Keratinocyte (primary cell): ENCODE results near the gene ATRAID. TPM values are rescaled to one million over a fixed set of nuclear protein-coding genes. Genes with fewer than 3 reads are reported as not detected.

Experiments used
- DNase-seq: peaks from one replicate; pipeline ENCODE4 v3.0.0-alpha.2; 2011; ENCODE audit warnings: low read depth, missing footprints, low spot score
- FAIRE-seq: peaks from 2 replicates; lab custom pipeline; 2011; peaks lifted over from hg19 to GRCh38; lab: Jason Lieb, UNC
- H2AFZ ChIP-seq: 2 replicates; pipeline ENCODE4 v1.6.0; 2012; ENCODE audit warnings: low read length, control low read depth, inconsistent platforms; ENCODE audit not compliant: control insufficient read depth
- H3K27ac ChIP-seq: 2 replicates; pipeline ENCODE4 v1.5.1; 2011; ENCODE audit warnings: low read length; ENCODE audit not compliant: control insufficient read depth, insufficient read depth
- H3K27me3 ChIP-seq: 3 replicates; pipeline ENCODE4 v1.6.0; 2011; ENCODE audit warnings: low read length; ENCODE audit not compliant: control insufficient read depth, insufficient read depth; ENCODE audit errors: extremely low read depth
- H3K36me3 ChIP-seq, 2 experiments: 2 replicates in 1 of 2; 3 replicates in 1 of 2; pipeline ENCODE4 v1.5.1; 2011; ENCODE audit warnings: low read length in 2 of 2, mild to moderate bottlenecking in 1 of 2; ENCODE audit not compliant: control insufficient read depth in 2 of 2, insufficient read depth in 2 of 2; ENCODE audit errors: extremely low read depth in 1 of 2
- H3K4me1 ChIP-seq: 3 replicates; pipeline ENCODE4 v1.5.1; 2011; ENCODE audit warnings: low read length; ENCODE audit not compliant: control insufficient read depth, insufficient read depth; ENCODE audit errors: extremely low read depth
- H3K4me2 ChIP-seq: 3 replicates; pipeline ENCODE4 v1.6.0; 2011; ENCODE audit warnings: low read depth, low read length; ENCODE audit not compliant: control insufficient read depth, insufficient read depth; ENCODE audit errors: extremely low read depth
- H3K4me3 ChIP-seq, 3 experiments: fragments of 200-600 bp in 1 of 3; sonication (generic) in 1 of 3; 2 replicates in 2 of 3; 3 replicates in 1 of 3; pipeline ENCODE4 v1.5.1; 2011 to 2016; ENCODE audit warnings: low read length in 3 of 3, mild to moderate bottlenecking in 3 of 3, control low read depth in 2 of 3, inconsistent platforms in 1 of 3, low read depth in 1 of 3, mixed read lengths in 1 of 3, mixed run types in 1 of 3, moderate library complexity in 1 of 3; ENCODE audit not compliant: control insufficient read depth in 2 of 3, insufficient read depth in 2 of 3; ENCODE audit errors: extremely low read depth in 1 of 3
- H3K79me2 ChIP-seq: 2 replicates; pipeline ENCODE4 v1.6.0; 2012; ENCODE audit warnings: low read length; ENCODE audit not compliant: control insufficient read depth, insufficient read depth
- H3K9ac ChIP-seq: 3 replicates; pipeline ENCODE4 v1.6.0; 2011; ENCODE audit warnings: low read length; ENCODE audit not compliant: control insufficient read depth, insufficient read depth; ENCODE audit errors: extremely low read depth
- H3K9me1 ChIP-seq: 3 replicates; pipeline ENCODE4 v1.6.0; 2011; ENCODE audit warnings: low read length; ENCODE audit not compliant: control insufficient read depth, insufficient read depth; ENCODE audit errors: extremely low read depth
- H3K9me3 ChIP-seq: 2 replicates; pipeline ENCODE4 v1.5.1; 2012; ENCODE audit warnings: low read depth, low read length; ENCODE audit not compliant: control insufficient read depth
- H4K20me1 ChIP-seq: 3 replicates; pipeline ENCODE4 v1.6.0; 2011; ENCODE audit warnings: low read length; ENCODE audit not compliant: control insufficient read depth, insufficient read depth; ENCODE audit errors: extremely low read depth
- CTCF ChIP-seq, 3 experiments: IDR thresholded peaks in 1 of 3; conservative IDR thresholded peaks in 1 of 3; optimal IDR thresholded peaks in 1 of 3; 2 replicates in 2 of 3; 3 replicates in 1 of 3; pipeline versions ENCODE3 to v1.5.1; 2011; ENCODE audit warnings: low read length in 3 of 3, mild to moderate bottlenecking in 3 of 3, moderate library complexity in 2 of 3, control low read depth in 1 of 3, inconsistent platforms in 1 of 3; ENCODE audit not compliant: insufficient read depth in 2 of 3; ENCODE audit errors: extremely low read depth in 1 of 3
- EZH2 ChIP-seq: IDR thresholded peaks from one replicate; pipeline ENCODE4 v1.6.1; 2012; ENCODE audit warnings: inconsistent platforms, mild to moderate bottlenecking, low read length, moderate library complexity
- dilution Hi-C: fragments of 300-500 bp; cut with MboI; formaldehyde crosslinking; loops from one replicate; pipeline ENCODE4 v1.7.0; 2020; ENCODE audit warnings: low sequenced_read_pairs; ENCODE audit not compliant: extremely low pct_ligation_motif_present
- polyA plus RNA-seq, 5 experiments: library from polyadenylated mRNA; depleted of rRNA in 3 of 5; stranded (reverse) in 3 of 5; stranded (forward) in 1 of 5; unstranded in 1 of 5; fragments of >200 nt; gene quantifications; 1 replicate in 1 of 5; 2 replicates in 3 of 5; 3 replicates in 1 of 5; pipeline versions ENCODE4 v1.2.1 to v1.2.3, GENCODE V29; 2011 to 2012; ENCODE audit warnings: missing spikeins in 2 of 5, low read depth in 1 of 5, low replicate concordance in 1 of 5

Gene ATRAID
- polyA plus RNA-seq, 1 donor (not counting 4 experiments of a cell fraction or from before 2014, with no cell fraction given), result 154 TPM

- Histone ChIP-seq H3K36me3 (peaks cover 29 to 57% of the 10 kb centered on the region in 2 experiments), H3K4me2 (no peak overlapping the region), H3K27ac (no peak overlapping the region), H3K9me1 (no peaks in the 10 kb centered on the region), H2AFZ (no peak overlapping the region), H4K20me1 (no peaks in the 10 kb centered on the region), H3K79me2 (no peaks in the 10 kb centered on the region), H3K9ac (no peak overlapping the region), H3K27me3 (no peaks in the 10 kb centered on the region), H3K4me3 (no peak overlapping the region), H3K9me3 (no peaks in the 10 kb centered on the region), H3K4me1 (no peaks in the 10 kb centered on the region)
- dilution Hi-C loops, result no loop called here
- FAIRE-seq (no peak), DNase-seq (no peak)
- TF ChIP-seq CTCF (optimal IDR thresholded peaks at IDR 0.05 in 1 of 3, IDR thresholded peaks at IDR 0.05 in 1 of 3, conservative IDR thresholded peaks at IDR 0.05 in 1 of 3; ENCODE audit: extremely low read depth in 1 of 3, insufficient read depth in 2 of 3, low read length in 3 of 3) (no peak), EZH2 (no peak)
Observed at GRCh38 chr2:27243391-27244130, 31.7 kb downstream of the ATRAID start.

- Histone ChIP-seq H4K20me1 (no peaks in the 10 kb centered on the region), H3K79me2 (no peaks in the 10 kb centered on the region), H3K9ac (no peak overlapping the region), H2AFZ (no peak overlapping the region), H3K9me3 (no peaks in the 10 kb centered on the region), H3K27me3 (no peaks in the 10 kb centered on the region), H3K4me1 (no peaks in the 10 kb centered on the region), H3K4me3 (no peak overlapping the region), H3K4me2 (no peak overlapping the region), H3K27ac (no peak overlapping the region), H3K36me3 (peaks cover 25 to 44% of the 10 kb centered on the region in 2 experiments), H3K9me1 (no peaks in the 10 kb centered on the region)
- FAIRE-seq (no peak), DNase-seq (no peak)
- no peak for TF ChIP-seq EZH2
- TF ChIP-seq CTCF (optimal IDR thresholded peaks at IDR 0.05 in 1 of 3, IDR thresholded peaks at IDR 0.05 in 1 of 3, conservative IDR thresholded peaks at IDR 0.05 in 1 of 3; ENCODE audit: extremely low read depth in 1 of 3, insufficient read depth in 2 of 3, low read length in 3 of 3), result no peak
- dilution Hi-C loops, result no loop called here
Observed at GRCh38 chr2:27245116-27245515, 33.3 kb downstream of the ATRAID start.
